Fibroblast of upper back skin (primary cell): ENCODE results near the gene LSM10.
A peak's percentile ranks its signal among the peaks of the same experiment; 100 is the strongest.

Experiments
- DNase-seq: peaks from one replicate; pipeline ENCODE4 v3.0.0-alpha.2; 2013

The LSM10 gene

GRCh38 chr1:36349839-36350238 is 47.9 kb downstream of the LSM10 start:
- no peak for DNase-seq

DNA sequence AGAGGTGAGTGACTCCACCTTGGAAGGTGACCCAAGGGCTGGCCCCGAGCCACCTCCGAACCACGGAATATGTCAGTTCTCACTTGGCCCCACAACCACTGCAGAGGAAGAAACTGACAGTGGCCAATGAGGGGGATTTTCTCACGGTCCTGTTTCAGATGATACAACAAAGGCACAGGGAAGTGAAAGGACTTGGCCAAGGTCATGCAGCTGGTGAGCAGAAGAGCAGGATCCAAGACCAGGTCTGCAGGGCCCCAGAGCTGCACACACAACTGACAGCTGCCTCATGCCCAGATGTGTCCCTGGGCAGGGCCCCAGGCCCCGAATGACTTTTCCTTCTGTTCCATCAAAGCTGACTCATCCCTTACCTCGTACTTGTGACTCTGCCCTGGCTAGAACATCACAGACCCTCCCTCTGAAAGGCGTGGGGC is 48.5 kb downstream of the LSM10 start:
- peak; percentile 30 for DNase-seq

DNA sequence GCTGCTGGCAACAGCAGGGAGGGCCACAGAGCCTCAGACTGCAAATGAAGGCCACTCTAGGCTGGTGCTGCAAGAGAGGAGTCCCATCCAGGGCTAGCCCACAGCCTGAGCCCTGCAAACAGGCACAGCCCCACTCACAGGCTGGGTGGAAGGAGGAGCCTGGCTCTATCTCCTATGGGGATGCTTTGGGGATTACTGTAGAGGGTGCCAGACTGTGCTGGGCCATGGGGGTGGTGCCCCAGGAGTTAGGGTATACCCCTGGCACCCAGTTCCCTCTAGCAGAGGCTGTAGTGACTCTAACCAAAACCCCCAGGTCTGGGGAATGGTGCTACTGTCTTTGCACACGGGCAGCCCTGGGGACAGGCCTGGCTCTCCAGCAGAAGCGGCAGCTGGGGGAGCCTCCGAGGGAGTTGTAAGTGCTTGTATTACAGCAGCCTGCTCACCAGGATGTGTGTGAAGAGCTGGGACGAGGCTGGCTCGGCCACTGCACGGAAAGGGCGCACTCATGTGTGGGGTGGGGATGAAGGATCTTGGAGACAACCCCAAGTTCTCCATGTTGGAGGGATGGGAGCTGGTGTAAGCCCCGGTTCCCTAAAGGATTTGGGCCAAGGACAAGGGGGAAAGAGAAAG is 50.9 kb downstream of the LSM10 start:
- no peak for DNase-seq

DNA sequence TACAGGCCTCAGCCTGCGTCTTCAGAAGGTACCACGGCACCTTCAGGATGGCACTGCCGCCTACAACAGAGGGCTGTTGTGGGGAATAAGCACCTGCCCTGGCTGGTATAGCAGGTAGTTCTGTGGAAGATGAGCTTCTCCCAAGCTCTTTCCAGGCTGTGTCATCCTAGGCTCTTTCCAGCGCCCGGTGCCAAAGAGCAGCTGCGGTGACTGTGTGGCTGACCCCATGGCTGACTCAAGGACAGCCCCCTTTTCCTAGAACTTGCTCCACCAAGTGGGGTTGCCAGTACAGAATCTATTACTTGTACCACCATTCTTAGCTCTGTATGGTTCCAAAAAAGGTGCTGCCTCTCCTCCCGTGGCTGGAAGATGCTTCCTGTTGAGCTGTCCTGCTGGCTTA is 52.4 kb downstream of the LSM10 start:
- DNase-seq, result no peak

DNA sequence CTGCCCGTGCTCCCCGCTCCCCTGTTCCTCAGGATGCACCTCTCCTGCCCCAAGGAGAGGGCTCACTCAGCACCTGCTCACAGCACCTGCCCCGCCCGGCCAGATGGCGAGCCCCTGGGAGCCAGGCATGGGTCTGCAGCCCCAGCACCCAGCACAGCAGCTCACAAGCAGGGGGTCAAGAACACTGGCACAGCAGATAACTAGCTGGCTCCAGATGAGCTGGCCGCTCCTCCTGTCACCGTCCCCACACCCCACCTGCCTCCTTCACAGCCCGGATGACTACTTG is 53.4 kb downstream of the LSM10 start:
- no peak for DNase-seq

GRCh38 chr1:36343651-36344394 is 53.9 kb downstream of the LSM10 start:
- no peak for DNase-seq
